ENCODE data around the gene GBP3.
"Not testable (repeated sequence)": the region's sequence is repeated elsewhere in the genome, so short reads cannot be mapped to it uniquely, and the experiment has no call there.

Gene GBP3

DNA sequence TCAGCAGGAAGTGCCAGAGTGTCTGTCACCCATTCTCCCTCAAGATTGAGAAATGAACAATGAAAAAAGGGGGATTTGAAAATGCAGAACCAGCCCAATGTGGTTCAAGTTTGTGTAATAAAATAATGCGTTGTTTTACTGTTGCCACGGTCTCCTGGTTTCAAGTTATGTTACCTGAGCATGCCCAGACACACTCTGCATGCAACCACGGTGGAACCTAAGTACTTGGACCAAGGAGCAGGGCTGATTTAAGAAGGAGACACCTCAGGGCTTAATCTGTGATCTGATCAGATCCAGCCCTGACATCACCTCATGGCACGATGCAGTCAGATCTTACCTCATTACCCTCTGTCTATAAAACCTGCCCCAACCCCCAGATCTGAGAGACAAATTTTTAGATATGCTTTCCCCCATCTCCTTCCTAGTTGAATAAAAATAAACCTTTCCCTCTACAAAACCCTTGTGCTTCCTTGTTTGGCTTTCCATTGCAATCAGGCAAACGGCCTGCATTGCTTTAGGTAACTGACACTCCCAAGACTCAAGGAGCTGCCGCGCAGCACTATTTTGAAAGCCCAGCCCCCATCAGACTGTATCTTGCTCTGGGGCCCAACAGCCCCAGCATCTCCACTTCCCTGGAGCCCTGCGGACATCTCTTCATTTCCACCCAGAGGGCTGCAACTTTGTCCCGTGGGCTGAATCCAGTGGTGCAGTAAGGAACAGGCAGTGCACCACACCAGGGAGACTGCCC lies 27.4 kb upstream of the GBP3 start:
- H3K36me3 ChIP-seq (ENCODE audit: control insufficient read depth, insufficient read depth, low read length); H3K27me3 ChIP-seq (ENCODE audit: control insufficient read depth, insufficient read depth, low read length); H3K4me3 ChIP-seq (ENCODE audit: low read depth, low read length); H3K4me1 ChIP-seq (ENCODE audit: control insufficient read depth, insufficient read depth, low read length); H3K9ac ChIP-seq (ENCODE audit: low read depth, low read length); H3K9me3 ChIP-seq (ENCODE audit: control insufficient read depth, insufficient read depth, low read length): not testable (repeated sequence)

GRCh38 chr1:89049187-89049586 lies 26.5 kb upstream of the GBP3 start:
- H3K27me3 ChIP-seq (ENCODE audit: control insufficient read depth, insufficient read depth, low read length); H3K4me3 ChIP-seq (ENCODE audit: low read depth, low read length); H3K36me3 ChIP-seq (ENCODE audit: control insufficient read depth, insufficient read depth, low read length); H3K9ac ChIP-seq (ENCODE audit: low read depth, low read length); H3K9me3 ChIP-seq (ENCODE audit: control insufficient read depth, insufficient read depth, low read length); H3K4me1 ChIP-seq (ENCODE audit: control insufficient read depth, insufficient read depth, low read length): not testable (repeated sequence)

- Histone ChIP-seq H3K9me3 (ENCODE audit: control insufficient read depth, insufficient read depth, low read length) (peaks cover 6% of the 10 kb centered on the region), H3K4me3 (ENCODE audit: low read depth, low read length) (no peak overlapping the region), H3K36me3 (ENCODE audit: control insufficient read depth, insufficient read depth, low read length) (no peaks in the 10 kb centered on the region), H3K4me1 (ENCODE audit: control insufficient read depth, insufficient read depth, low read length) (no peaks in the 10 kb centered on the region), H3K27me3 (ENCODE audit: control insufficient read depth, insufficient read depth, low read length) (no peaks in the 10 kb centered on the region), H3K9ac (ENCODE audit: low read depth, low read length) (no peak overlapping the region)
Measured at GRCh38 chr1:89047734-89048133, 25.1 kb upstream of the GBP3 start.

GRCh38 chr1:89046318-89047183 lies 23.9 kb upstream of the GBP3 start:
- not testable (repeated sequence) for H3K4me3 ChIP-seq (ENCODE audit: low read depth, low read length); H3K27me3 ChIP-seq (ENCODE audit: control insufficient read depth, insufficient read depth, low read length); H3K36me3 ChIP-seq (ENCODE audit: control insufficient read depth, insufficient read depth, low read length); H3K9me3 ChIP-seq (ENCODE audit: control insufficient read depth, insufficient read depth, low read length); H3K4me1 ChIP-seq (ENCODE audit: control insufficient read depth, insufficient read depth, low read length); H3K9ac ChIP-seq (ENCODE audit: low read depth, low read length)

- Histone ChIP-seq H3K36me3 (ENCODE audit: control insufficient read depth, insufficient read depth, low read length) (no peaks in the 10 kb centered on the region), H3K9me3 (ENCODE audit: control insufficient read depth, insufficient read depth, low read length) (peaks cover 6% of the 10 kb centered on the region), H3K4me1 (ENCODE audit: control insufficient read depth, insufficient read depth, low read length) (no peaks in the 10 kb centered on the region), H3K4me3 (ENCODE audit: low read depth, low read length) (no peak overlapping the region), H3K27me3 (ENCODE audit: control insufficient read depth, insufficient read depth, low read length) (no peaks in the 10 kb centered on the region), H3K9ac (ENCODE audit: low read depth, low read length) (no peak overlapping the region)
Measured at GRCh38 chr1:89044970-89045721, 22.5 kb upstream of the GBP3 start.

- Histone ChIP-seq H3K4me1 (ENCODE audit: control insufficient read depth, insufficient read depth, low read length) (no peaks in the 10 kb centered on the region), H3K27me3 (ENCODE audit: control insufficient read depth, insufficient read depth, low read length) (no peaks in the 10 kb centered on the region), H3K9me3 (ENCODE audit: control insufficient read depth, insufficient read depth, low read length) (peaks cover 6% of the 10 kb centered on the region), H3K9ac (ENCODE audit: low read depth, low read length) (no peak overlapping the region), H3K4me3 (ENCODE audit: low read depth, low read length) (no peak overlapping the region), H3K36me3 (ENCODE audit: control insufficient read depth, insufficient read depth, low read length) (no peaks in the 10 kb centered on the region)
Measured at GRCh38 chr1:89043940-89044339, 21.3 kb upstream of the GBP3 start.

DNA sequence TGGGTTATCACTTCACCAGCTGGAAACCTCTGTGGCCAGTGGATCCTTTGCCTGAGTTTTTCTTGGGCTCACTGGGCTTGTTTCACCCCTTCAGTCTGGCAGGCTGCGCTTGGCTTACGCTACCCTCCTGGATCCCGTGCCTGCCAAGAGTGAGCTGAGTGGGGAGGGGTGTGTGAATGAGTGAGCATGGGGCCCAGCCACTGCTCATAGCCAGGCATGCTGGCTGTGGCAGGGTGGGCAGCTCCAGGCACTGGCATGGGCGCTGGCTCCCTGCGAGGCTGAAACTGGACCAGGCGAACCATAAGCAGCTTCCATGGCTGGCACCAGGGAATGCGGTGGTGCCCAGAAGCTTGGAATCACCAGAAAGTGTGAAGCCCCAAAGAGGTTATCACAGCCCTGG lies 19.8 kb upstream of the GBP3 start:
- Histone ChIP-seq H3K27me3 (ENCODE audit: control insufficient read depth, insufficient read depth, low read length) (no peaks in the 10 kb centered on the region), H3K4me3 (ENCODE audit: low read depth, low read length) (no peak overlapping the region), H3K36me3 (ENCODE audit: control insufficient read depth, insufficient read depth, low read length) (no peaks in the 10 kb centered on the region), H3K4me1 (ENCODE audit: control insufficient read depth, insufficient read depth, low read length) (no peaks in the 10 kb centered on the region), H3K9ac (ENCODE audit: low read depth, low read length) (no peak overlapping the region), H3K9me3 (ENCODE audit: control insufficient read depth, insufficient read depth, low read length) (peaks cover 6% of the 10 kb centered on the region)

- H3K9ac ChIP-seq (ENCODE audit: low read depth, low read length): no peak overlapping the region
- H3K27me3 ChIP-seq (ENCODE audit: control insufficient read depth, insufficient read depth, low read length): no peaks in the 10 kb centered on the region
- H3K9me3 ChIP-seq (ENCODE audit: control insufficient read depth, insufficient read depth, low read length): peaks cover 6% of the 10 kb centered on the region
- H3K4me3 ChIP-seq (ENCODE audit: low read depth, low read length): no peak overlapping the region
- H3K36me3 ChIP-seq (ENCODE audit: control insufficient read depth, insufficient read depth, low read length): no peaks in the 10 kb centered on the region
- H3K4me1 ChIP-seq (ENCODE audit: control insufficient read depth, insufficient read depth, low read length): no peaks in the 10 kb centered on the region
Measured at GRCh38 chr1:89041721-89042120, 19.1 kb upstream of the GBP3 start.

GRCh38 chr1:89041119-89041641 lies 18.5 kb upstream of the GBP3 start:
- Histone ChIP-seq H3K27me3 (ENCODE audit: control insufficient read depth, insufficient read depth, low read length) (no peaks in the 10 kb centered on the region), H3K36me3 (ENCODE audit: control insufficient read depth, insufficient read depth, low read length) (no peaks in the 10 kb centered on the region), H3K4me3 (ENCODE audit: low read depth, low read length) (no peak overlapping the region), H3K9me3 (ENCODE audit: control insufficient read depth, insufficient read depth, low read length) (peaks cover 6% of the 10 kb centered on the region), H3K4me1 (ENCODE audit: control insufficient read depth, insufficient read depth, low read length) (no peaks in the 10 kb centered on the region), H3K9ac (ENCODE audit: low read depth, low read length) (no peak overlapping the region)

GRCh38 chr1:89040315-89040626 lies 17.6 kb upstream of the GBP3 start:
- H3K9me3 ChIP-seq (ENCODE audit: control insufficient read depth, insufficient read depth, low read length): peaks cover 6% of the 10 kb centered on the region
- H3K36me3 ChIP-seq (ENCODE audit: control insufficient read depth, insufficient read depth, low read length): no peaks in the 10 kb centered on the region
- no peak overlapping the region for H3K4me3 ChIP-seq (ENCODE audit: low read depth, low read length)
- H3K27me3 ChIP-seq (ENCODE audit: control insufficient read depth, insufficient read depth, low read length): no peaks in the 10 kb centered on the region
- no peak overlapping the region for H3K9ac ChIP-seq (ENCODE audit: low read depth, low read length)
- H3K4me1 ChIP-seq (ENCODE audit: control insufficient read depth, insufficient read depth, low read length): no peaks in the 10 kb centered on the region

DNA sequence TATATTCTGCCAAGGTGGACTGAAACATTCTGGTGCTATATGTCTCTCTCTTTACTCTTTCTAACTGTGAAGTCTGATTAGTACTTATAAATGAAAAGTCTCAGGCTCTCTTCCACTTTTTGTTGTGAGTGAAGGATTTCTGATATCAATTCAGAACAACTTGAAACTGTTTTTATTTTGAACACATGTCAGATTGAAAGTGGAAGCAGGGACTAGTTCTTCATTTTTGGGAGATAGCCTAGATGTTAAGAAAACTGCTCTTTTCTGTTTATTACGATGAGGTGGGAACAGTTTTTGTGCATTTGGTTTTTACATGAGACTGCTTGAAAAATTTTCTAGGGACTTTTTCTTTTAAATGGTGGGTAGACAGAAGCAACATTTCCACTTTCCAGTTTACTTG lies 14.5 kb upstream of the GBP3 start:
- H3K27me3 ChIP-seq (ENCODE audit: control insufficient read depth, insufficient read depth, low read length): no peaks in the 10 kb centered on the region
- H3K9me3 ChIP-seq (ENCODE audit: control insufficient read depth, insufficient read depth, low read length): no peaks in the 10 kb centered on the region
- no peak overlapping the region for H3K4me3 ChIP-seq (ENCODE audit: low read depth, low read length)
- H3K36me3 ChIP-seq (ENCODE audit: control insufficient read depth, insufficient read depth, low read length): no peaks in the 10 kb centered on the region
- no peak overlapping the region for H3K9ac ChIP-seq (ENCODE audit: low read depth, low read length)
- H3K4me1 ChIP-seq (ENCODE audit: control insufficient read depth, insufficient read depth, low read length): no peaks in the 10 kb centered on the region
